ENCODE measurements around the gene OR5K1.

The OR5K1 gene

GRCh38 chr3:98513736-98514135, 50.7 kb downstream of the OR5K1 start:
- no peak for DNase-seq (ENCODE audit: low read depth in 2 of 3, low spot score in 2 of 3)

- no peak for DNase-seq (ENCODE audit: low read depth in 2 of 3, low spot score in 2 of 3)
These were observed 51.9 kb downstream of the OR5K1 start for GRCh38 chr3:98514948-98515347.

GRCh38 chr3:98518816-98519215, 55.8 kb downstream of the OR5K1 start:
- DNase-seq (ENCODE audit: low read depth in 2 of 3, low spot score in 2 of 3): no peak

GRCh38 chr3:98519351-98519750, 56.4 kb downstream of the OR5K1 start:
- no peak for DNase-seq (ENCODE audit: low read depth in 2 of 3, low spot score in 2 of 3)

GRCh38 chr3:98521897-98522543, 59.0 kb downstream of the OR5K1 start:
- DNase-seq (ENCODE audit: low read depth in 2 of 3, low spot score in 2 of 3): peak in 1 of 3 experiments; percentile 45

Measured in activated CD8-positive, alpha-beta memory T cell treated with anti-CD3 and anti-CD28 coated beads for 48 hours (primary cell).